SH-SY5Y (cell line): ENCODE data around the gene KRT17.

Source experiments
- GATA2 ChIP-seq: IDR thresholded peaks from 2 replicates; pipeline ENCODE4 v1.6.1; 2011; ENCODE audit warnings: mild to moderate bottlenecking, low read depth, low read length
- GATA3 ChIP-seq: IDR thresholded peaks from 2 replicates; pipeline ENCODE4 v1.6.1; 2011; ENCODE audit warnings: low read depth, mild to moderate bottlenecking, low read length, moderate library complexity

DNA sequence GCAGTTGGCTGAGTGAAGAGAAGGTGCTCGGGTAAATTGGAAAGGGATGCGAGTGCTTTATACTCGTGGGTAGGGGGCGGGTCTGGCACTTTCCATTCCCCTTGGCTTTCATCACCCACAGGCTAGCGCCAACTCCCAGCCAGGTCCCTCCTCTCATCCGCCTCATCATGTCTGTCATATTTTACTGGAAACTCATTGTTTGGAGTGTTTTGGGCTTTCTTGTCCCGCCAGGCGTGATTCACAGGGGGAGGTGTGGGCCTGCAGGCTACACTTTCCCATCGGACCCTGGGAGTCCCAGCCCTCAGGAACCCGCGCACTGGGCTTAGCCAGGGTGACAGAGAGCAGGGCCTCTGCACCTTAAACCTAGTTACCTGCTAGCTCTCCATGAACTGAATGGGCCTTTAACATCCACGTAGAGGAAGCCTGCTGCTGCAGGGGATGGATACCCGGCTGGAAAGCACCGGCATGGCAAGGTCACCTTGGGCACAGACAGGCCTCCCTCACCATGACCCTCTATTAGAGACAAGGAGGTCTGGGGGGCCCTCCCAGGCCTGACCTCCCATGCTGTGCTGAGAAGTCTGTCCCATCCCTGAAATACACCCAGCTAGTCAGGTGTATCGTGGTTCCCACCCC, 37.4 kb downstream of the KRT17 start, which contains the start of gene KRT14:
- TF ChIP-seq GATA2 (no peak), GATA3 (no peak)
